GM21529 (cell line): ENCODE results near the gene CCDC127.

Source experiments
- ATAC-seq: cut with Tn5 transposase; IDR thresholded peaks from one replicate; pipeline ENCODE4 v1.9.1; 2021; ENCODE audit not compliant: unreplicated experiment

Gene CCDC127

DNA sequence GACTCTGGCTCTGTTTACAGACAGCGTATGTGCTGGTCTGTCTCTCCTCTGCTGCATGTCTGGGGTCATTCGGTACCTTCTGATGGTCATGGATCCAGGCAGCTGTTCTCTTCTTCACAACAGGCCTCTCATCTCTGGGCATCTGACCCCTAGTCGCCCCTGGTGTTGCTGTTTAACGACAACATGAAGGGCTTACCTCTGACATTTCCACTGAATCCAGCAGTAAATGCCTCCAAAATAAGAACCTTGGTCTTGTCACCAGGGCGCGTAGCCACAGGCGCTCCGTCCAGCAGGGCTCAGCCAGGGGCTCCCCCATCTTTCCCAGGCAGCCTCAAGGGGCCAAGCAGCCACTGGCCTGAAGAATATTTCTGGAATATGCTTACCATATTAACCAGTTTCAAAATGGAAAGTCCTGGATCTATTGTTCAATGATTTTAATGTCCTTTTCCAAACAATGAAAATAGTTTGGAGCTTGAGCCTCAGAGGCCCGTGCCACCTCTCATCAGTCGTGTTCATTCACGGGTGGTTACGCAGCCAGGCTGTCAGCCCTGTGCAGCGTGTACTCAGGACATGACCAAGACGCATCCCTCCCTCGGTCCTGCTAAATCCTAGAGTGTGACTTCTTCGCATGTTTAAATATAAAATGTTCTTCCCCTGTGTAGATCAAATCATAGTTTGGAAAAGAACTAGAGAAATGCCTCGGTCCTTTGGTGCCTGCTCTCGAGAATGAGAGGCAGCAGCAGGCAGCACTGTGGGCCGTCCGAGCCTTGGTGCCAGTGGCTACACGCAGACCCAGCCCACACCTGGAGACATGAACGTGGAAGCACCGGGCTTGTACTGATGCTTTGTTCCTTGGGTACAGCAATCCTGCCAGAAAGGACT, 56.8 kb downstream of the CCDC127 start:
- ATAC-seq: no peak

DNA sequence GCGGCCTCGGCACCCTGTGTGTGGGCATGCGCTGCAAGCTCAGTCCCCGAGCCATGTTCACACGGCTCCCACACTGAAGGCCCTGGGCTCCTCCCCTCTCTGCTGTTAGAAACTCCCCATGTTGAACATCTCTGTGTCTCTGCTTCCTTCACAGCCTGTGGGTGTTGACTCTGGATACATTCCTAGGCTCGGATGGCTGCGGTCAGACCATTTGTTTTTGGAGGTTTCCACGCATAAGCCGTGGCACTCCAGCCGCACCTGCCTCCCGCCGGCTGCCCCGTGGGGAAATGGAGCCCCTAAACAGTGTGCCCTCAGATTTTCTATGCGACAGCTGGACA, 57.8 kb downstream of the CCDC127 start:
- no peak for ATAC-seq

DNA sequence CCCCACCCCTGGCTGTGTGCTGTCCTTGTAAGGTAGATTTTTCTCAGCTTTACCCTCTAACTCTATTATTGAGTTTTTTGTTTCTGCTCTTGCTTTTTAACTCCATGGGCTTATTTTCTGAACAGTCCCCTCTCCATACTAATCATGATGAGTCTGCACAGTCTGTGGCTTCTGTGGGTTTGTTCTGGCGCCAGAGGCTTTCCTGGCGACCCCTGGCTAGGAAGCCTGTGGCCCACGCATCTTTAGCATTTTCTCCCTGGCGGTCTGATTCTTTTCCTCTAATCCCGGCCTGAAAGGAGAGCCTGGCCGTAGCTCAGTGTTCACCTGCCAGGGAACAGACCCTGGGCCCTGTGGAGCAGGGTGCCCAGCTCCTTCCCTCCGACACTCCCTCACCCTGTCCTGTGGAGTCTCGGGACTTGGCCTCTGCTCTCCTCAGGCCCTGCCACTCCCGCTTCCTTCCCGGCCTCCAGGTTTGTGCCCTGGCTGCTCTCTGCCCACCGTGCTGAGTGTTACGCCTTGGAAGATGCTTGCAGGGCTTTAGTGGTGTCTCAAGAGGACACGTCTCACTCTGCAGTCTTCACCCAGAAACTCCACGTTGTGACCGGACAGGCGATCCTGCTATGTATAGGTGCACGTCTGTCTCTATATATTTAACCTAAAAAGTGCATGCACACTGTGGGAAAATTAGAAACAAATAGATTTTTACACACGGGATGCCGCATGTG, 58.3 kb downstream of the CCDC127 start:
- ATAC-seq: no peak

DNA sequence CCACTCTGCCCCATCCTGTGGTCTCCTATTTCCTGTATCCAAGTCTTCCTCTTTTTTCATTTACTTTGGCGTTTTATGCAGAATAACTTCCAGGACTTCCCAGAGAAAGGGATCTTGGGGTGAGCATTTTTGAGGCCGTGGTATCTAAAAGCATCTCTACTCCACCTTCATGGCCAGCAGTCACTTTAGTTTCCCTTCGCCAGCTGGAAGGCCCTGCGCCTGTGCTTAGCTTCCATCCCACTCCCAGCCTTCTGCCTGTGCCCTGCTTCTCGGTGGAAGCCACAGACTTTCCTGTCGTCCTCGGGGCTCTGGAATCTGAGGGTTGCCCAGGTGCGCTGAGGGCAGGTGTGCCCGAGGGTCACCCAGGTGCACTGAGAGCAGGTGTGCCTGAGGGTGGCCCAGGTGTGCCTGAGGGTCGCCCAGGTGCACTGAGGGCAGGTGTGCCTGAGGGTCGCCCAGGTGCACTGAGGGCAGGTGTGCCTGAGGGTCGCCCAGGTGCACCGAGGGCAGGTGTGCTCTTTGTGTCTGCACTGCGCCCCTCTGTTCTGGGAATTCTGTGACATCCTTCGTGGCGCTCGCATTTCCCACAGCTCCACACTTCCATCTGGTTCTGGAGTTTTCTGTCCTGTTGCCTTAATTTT, 59.0 kb downstream of the CCDC127 start:
- no peak for ATAC-seq

DNA sequence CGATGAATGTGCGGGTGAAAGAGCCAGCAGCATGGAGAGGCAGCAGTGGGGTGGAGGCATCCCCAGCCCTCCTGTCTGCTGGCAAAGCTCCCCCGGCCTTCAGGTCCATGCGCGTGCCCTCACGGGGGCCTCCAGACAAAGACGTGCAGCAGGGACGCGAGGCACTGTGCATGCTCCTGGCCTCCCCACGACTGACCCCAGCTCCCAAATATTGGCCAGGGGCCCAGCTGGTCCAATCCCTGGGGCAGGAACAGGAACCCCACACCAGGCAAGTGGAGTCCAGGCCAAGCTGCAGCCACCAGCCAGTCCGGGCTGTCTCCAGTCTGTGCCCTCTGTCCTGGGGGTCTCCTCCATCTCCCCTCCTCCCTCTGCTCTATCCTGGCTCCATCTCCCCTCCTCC, 60.2 kb downstream of the CCDC127 start:
- ATAC-seq: no peak

DNA sequence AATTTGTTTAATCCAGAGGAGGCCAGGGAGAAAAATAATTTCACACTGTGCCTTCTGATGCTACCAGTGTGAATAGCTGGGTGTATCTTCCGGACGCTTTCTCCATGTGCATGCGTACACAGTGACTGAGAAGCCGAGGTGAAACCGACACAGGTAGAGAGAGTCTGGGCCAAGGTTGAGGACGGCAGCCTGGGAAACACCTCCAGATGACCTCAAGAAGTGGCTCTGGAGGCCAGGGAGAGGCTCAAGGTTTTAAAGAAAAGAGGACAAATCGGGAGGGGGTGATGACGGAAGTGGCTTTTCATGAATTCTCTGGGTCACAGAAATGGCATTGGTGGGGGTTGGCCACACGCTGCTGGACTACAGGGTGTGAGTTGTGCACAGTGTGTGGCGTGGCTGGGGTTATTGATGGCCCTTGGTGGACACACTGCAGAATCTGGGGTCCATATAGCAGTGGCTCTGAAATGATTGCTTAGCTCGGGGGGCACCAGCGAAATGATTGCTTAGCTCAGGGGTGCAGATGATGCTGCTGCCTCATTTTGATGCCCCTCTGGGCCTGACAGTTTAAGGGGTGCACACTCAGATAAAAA, 60.7 kb downstream of the CCDC127 start:
- ATAC-seq: no peak

DNA sequence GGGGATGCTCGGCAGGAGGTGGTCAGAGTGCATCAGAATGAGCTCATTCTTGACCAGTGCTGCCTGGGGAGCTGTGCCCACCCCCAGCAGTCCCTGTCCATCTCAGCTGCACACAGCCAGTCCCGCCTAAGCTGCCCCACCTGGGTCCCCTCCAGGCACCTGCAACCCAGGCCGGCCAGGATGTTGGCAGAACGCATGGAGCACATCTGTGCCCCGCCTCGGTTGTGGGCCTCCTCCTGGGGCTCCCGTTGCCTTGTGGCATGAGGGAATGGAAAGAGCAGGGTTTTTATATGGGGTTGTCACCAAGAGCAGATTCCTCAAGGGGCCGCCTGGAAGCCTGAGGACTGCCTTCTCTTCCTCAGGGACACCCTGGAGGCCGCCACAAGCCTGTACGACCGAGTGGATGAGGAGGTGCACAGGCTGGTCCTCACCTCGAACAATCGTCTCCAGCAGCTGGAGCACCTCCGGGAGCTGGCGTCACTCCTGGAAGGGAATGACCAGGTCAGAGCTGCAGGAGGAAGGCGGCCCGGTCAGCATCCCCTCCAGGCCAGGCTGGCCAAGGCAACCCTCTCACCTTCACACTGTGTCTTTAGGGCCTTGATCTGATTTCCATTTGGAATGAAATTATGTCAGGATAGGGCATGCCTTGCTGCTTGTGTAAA, 61.4 kb downstream of the CCDC127 start:
- ATAC-seq: no peak

DNA sequence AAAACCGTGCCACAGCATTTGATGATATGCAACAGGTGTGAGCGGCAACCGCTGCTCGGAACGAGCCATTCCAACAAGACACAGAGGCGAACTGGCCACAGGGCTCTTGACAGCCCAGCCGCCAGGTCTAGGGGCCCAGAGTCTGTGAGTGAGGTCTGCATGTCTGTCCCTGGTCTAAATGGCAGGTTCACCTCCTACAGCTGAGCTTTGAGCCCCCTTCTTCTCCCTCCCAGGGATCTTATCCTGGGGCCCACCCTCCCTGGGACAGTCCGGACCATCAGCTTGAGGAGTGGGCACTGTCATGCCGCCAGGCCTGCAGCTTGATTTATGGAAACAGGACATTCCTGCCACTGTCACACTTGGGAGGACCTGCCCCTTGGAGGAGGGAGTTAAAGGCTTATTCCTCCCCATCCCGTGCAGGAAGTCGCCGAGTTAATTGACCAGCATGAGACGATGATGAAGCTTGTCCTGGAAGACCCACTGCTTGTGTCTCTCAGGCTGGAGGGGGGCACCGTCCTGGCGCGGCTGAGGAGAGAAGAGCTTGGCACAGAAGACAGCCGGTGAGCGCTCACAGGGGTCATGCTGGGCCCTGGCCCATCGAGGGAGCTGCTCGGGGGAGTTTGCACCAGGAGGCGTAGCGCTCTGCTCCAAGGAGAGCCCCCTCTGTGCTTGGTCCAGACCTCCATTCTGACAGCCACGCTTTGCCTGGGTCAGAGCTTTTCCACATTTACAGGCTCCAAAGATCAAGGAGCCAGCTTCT, 62.1 kb downstream of the CCDC127 start:
- no peak for ATAC-seq

DNA sequence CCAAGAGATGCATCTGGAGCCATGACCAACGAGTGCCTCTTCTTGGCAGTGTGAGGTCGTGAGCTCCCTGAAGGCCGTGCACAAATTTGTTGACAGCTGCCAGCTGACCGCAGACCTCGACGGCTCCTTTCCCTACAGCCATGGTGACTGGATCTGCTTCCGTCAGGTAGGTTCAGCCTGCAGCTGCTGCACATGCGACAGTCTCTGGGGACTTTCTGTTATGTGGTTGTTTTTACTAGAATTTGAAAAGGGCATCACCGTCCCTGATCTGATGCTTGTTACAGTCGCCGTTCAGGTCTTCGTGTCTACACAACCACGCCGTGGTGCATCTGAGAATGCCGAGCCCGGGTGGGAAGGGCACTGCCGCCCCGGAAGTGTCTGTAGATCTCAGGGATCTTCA, 63.1 kb downstream of the CCDC127 start:
- ATAC-seq: no peak

DNA sequence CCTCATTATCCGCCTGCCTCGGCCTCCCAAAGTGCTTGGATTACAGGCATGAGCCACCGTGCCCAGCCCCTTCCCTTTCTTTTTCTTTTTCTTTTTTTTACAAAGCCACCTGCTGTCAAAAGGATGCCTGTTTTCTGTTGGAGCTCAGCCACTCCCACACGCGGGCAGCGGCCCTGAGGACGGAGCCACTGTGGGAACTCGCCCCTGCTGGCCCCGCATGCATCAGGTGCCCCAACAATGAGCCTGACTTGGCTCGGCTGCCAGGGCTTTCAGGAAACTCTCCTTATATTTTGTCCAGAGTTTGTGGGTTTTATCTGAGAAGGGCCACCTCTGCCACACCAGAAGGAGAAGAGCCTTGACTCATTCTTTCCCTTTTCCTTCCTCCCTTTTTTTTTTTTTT, 63.7 kb downstream of the CCDC127 start:
- ATAC-seq: no peak

DNA sequence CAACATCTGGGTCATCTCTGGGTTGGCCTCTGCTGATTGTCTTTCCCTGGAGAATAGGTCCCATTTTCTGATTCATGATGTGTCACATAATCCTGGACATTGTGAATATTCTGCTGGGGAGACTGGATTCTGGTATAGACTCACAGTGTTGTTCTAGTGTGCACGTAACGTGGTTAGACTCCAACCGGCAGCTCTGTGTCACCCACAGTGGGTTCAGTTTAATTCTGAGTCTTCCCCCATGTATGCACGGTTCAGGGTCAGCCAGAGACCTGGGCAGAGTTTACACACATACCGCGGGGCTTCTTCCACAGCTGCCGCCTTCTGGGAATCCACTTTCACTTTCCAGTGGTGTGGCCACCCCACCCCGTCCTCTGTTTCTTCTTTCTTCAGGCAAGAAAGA, 64.7 kb downstream of the CCDC127 start:
- no peak for ATAC-seq

DNA sequence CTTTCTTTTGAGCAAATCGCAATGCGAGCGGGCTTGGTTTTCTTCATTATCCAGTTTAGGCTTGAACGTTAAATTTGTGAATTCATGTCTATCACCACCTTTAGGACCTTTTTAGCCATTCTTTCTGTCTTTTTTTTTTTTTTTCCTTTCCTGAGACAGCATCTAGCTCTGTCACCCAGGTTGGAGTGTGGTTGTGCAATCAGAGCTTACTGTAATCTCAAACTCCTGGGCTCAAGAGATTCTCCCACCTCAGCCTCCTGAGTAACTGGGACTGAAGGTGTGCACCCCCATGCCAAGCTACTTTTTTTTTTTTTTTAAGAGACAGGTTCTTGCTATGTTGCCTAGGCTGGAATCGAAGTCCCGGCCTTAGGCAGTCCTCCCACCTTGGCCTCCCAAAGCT, 65.9 kb downstream of the CCDC127 start:
- no peak for ATAC-seq

DNA sequence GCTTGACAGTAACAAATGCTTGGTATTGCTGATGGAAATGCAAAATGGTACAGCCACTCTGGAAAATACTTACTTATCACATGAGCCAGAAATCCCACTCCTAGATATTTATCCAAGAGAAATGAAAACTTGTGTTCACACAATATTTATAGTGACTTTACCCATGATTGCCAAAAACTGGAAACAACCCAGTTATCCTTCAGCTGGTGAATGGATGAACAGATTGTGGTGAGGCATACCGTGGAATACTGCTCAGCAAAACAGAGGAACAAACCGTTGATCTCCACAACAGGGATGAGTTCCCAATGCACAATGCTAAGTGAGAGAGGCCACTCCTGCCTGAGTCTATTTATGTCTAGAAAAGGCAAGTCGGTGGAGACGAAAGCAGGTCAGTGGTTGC, 67.2 kb downstream of the CCDC127 start:
- no peak for ATAC-seq

DNA sequence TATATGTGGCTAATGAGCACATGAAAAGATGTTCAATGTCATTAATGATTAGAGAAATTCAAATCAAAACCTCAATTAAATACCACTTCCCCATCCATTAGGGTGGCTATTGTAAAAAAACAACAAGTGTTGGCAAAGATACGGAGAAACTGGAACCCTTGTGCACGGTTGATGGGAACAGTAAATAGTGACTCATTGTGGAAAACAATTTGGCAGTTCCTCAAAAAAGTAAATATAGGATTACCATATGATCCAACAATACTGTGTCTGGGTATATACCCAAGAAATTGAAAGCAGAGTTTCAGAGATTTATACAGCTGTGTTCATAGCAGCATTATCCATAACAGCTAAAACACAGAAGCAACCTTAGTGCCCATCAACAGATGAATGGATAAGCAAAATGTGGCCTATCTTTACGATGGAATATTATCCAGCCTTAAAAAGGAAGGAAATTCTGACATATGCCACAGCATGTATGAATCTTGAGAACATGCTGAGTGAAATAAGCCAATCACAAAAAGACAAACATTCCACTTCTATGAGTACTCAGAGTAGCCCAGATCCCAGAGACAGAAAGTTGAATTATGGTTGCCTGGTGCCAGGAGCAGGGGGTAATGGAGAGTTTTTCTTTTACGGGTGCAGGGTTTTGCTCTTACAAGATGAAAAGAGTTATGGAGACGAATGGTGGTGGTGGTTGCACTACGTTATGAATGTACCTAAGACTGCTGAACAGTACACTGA, 68.0 kb downstream of the CCDC127 start:
- no peak for ATAC-seq

DNA sequence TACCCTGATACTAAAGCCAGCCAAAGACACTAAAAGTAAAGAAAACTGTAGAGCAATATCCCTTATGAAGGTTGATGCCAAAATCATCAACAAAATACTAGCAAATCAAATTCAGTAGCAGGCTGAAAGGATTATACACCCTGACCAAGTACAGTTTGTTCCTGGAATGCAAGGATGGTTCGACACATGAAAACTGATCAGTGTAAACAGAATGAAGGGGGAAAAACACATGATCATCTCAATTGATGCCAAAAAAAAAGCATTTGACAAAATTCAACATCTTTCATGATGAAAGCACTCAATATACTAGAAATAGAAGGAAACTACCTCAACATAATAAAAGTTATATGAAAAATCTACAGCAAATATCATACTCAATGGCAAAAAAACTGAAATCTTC, 70.2 kb downstream of the CCDC127 start:
- ATAC-seq: no peak
